CD4-positive, alpha-beta T cell treated with Interleukin-17A for 4 hours (primary cell): ENCODE measurements around the gene UBR7.
"Not testable (repeated sequence)": the region's sequence is repeated elsewhere in the genome, so short reads cannot be mapped to it uniquely, and the experiment has no call there.

Experiments used
- DNase-seq: peaks from one replicate; pipeline ENCODE4 v3.0.0-alpha.2; 2020; ENCODE audit warnings: mixed read lengths

The UBR7 gene

GRCh38 chr14:93199031-93199430, 8.0 kb upstream of the UBR7 start:
- DNase-seq: no peak

- no peak for DNase-seq
Observed at GRCh38 chr14:93200553-93200952, 6.5 kb upstream of the UBR7 start.

GRCh38 chr14:93201155-93201704, 5.8 kb upstream of the UBR7 start:
- no peak for DNase-seq

GRCh38 chr14:93207468-93208308, 632 bp downstream of the UBR7 start:
- DNase-seq: peak; percentile 26

- DNase-seq: no peak
Observed at GRCh38 chr14:93212432-93212831, 5.4 kb downstream of the UBR7 start.

- DNase-seq: no peak
Observed at GRCh38 chr14:93214598-93214997, 7.5 kb downstream of the UBR7 start.

- DNase-seq: peak; percentile 62
Observed at GRCh38 chr14:93219103-93219726, 12.2 kb downstream of the UBR7 start.

GRCh38 chr14:93220509-93220908, 13.5 kb downstream of the UBR7 start:
- no peak for DNase-seq

- no peak for DNase-seq
Observed at GRCh38 chr14:93223565-93223964, 16.5 kb downstream of the UBR7 start.

GRCh38 chr14:93228550-93228949, 21.5 kb downstream of the UBR7 start:
- DNase-seq: no peak

GRCh38 chr14:93230539-93230938, 23.5 kb downstream of the UBR7 start:
- no peak for DNase-seq

GRCh38 chr14:93231129-93231979, 24.3 kb downstream of the UBR7 start:
- DNase-seq: peak; percentile 14

GRCh38 chr14:93232159-93232558, 25.1 kb downstream of the UBR7 start:
- no peak for DNase-seq

GRCh38 chr14:93233078-93233477, 26.0 kb downstream of the UBR7 start:
- not testable (repeated sequence) for DNase-seq

- no peak for DNase-seq
Observed at GRCh38 chr14:93234798-93235197, 27.7 kb downstream of the UBR7 start.

- no peak for DNase-seq
Observed at GRCh38 chr14:93239869-93240677, 33.0 kb downstream of the UBR7 start.

- DNase-seq: no peak
Observed at GRCh38 chr14:93240678-93241000, 33.6 kb downstream of the UBR7 start.

GRCh38 chr14:93245764-93246420, 38.8 kb downstream of the UBR7 start:
- DNase-seq: no peak

- no peak for DNase-seq
Observed at GRCh38 chr14:93246534-93246933, 39.5 kb downstream of the UBR7 start.

GRCh38 chr14:93249128-93249831, 42.2 kb downstream of the UBR7 start:
- DNase-seq: no peak

- DNase-seq: no peak
Observed at GRCh38 chr14:93262446-93262845, 55.4 kb downstream of the UBR7 start.
